Measurements from ENCODE around the gene CYCS.
A peak's percentile ranks its signal among the peaks of the same experiment; 100 is the strongest.
"Not testable (repeated sequence)": the region's sequence is repeated elsewhere in the genome, so short reads cannot be mapped to it uniquely, and the experiment has no call there.

The CYCS gene

DNA sequence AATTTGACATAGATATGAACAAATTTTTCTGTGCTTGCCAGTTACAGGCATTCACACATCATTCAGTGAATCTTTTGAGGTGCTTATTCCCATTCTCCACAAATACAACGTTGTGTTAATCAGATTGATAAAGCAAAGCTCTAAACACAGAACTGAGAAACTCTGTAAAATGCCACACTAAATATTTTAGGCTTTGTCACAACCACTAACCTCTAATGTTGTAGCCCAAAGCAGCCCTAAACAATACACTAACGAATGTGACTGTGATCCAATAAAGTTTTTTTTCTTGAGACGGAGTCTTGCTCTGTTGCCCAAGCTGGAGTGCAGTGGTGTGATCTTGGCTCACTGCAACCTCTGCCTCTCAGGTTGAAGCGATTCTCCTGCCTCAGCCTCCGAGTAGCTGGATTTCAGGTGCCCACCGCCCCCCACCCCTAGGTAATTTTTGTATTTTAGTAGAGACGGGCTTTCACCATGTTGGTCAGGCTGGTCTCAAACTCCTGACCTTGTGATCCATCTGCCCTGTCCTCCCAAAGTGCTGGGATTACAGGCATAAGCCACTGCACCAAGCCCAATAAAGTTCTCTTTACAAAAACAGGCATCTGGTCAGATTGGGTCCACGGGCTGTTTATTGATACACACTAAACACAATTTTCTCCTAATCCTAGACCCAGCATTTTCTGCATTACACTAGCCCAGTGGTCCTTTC, 6.9 kb downstream of the CYCS start:
- DNase-seq (ENCODE audit: low read depth, low spot score): no peak

DNA sequence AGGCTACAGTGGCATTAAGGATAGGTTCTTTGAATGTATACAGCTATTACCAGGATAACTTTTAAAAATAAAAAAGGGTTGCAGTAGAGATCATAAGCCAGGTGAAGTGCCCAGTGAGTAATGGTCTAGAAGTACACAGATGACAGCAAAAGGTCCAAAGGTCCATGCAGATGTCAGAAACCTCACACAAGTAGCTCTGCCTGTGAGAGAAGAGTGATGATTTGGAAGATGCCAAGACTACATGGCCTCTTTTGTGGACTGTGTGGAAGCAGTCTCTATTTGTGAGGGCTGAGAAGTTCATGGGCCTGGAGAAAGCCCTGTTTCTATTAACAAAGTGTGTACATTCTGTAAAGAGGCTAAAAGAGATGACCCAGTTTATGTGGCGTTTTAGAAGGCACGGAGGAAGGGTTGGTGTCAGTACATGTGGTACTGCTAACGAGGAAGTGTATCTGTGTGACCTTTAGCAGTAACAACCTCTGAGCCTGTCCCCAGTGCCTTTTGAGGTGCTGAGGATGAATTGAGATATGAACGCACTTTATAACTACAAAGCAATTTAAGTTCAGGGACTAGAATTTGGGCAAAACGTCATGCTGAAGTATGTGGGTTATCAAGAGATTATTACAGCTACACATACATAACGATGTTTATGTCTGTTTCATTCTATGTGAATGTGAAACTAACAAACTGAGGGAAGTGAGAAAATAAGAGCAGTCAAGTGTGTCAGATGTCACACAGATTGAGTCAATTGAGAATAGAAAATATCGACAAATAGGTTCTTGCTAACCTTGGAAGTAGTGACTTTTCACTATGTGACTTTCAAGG, 7.6 kb downstream of the CYCS start:
- no peak for DNase-seq (ENCODE audit: low read depth, low spot score)

DNA sequence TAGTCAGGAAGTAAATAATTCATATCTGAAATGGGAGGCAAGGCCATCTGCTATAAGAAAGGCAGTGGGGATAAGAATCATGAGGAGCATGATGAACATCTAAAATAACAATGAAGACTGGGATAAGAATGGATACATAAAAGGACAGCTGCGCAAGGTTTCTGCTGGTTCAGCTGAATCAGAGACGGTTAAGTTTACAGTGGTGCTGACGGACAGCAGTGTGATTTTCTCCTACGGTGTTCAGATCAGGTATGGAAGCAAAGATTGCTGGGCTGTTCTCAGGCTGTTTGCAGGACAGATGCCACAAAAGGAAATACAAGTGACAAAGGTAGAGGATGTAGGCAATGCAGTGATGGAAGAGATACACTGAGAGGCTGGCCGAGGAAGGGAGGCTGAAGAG, 8.4 kb downstream of the CYCS start:
- DNase-seq (ENCODE audit: low read depth, low spot score): no peak

DNA sequence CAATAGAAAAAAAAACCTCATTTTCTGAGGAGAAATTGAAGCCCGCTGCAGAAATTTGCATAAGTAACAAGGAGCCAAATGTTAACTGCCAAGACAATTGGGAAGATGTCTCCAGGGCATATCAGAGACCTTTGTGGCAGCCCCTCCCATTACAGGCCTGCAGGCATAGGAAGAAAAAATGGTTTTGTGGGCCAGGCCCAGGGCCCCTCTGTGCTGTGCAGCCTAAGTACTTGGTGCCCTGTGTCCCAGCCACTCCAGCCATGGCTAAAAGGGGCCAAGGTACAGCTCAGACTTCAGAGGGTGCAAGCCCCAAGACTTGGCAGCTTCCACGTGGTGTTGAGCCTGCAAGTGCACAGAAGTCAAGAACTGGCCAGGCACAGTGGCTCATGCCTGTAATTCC, 14.5 kb downstream of the CYCS start:
- DNase-seq (ENCODE audit: low read depth, low spot score): not testable (repeated sequence)

DNA sequence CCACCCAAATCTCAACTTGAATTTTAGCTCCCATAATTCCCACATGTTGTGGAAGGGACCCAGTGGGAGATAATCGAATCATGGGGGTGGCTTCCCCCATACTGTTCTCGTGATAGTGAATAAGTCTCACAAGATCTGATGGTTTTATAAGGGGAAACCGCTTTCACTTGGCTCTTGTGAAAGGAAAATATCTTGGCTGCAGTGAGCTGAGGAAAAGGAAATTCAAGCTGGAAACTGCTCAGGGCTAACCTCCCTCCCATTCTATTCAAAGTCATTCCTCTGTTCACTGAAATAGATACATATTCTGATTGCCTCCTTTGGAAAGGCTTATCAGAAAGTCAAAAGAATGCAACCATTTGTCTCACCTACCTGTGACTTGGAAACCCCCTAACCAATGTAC, 15.8 kb downstream of the CYCS start:
- DNase-seq (ENCODE audit: low read depth, low spot score): no peak

DNA sequence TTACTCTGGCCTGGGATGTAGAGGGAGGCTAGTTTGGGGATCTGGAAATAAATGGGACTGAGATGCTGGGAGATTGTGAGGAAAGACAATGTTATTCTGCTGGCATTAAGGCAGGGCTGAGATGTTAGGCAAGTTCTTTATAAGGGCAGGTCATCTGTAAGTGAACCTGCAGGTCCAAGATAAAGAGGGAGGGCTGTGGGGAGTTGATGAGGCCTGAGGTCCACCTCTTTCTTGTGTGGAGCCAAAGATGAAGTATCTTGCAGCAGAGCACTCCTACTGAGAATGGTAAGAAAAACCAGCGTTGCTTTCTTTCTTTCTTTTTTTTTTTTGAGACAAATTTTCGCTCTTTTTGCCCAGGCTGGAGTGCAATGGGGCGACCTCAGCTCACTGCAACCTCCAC, 19.1 kb downstream of the CYCS start:
- no peak for DNase-seq (ENCODE audit: low read depth, low spot score)

DNA sequence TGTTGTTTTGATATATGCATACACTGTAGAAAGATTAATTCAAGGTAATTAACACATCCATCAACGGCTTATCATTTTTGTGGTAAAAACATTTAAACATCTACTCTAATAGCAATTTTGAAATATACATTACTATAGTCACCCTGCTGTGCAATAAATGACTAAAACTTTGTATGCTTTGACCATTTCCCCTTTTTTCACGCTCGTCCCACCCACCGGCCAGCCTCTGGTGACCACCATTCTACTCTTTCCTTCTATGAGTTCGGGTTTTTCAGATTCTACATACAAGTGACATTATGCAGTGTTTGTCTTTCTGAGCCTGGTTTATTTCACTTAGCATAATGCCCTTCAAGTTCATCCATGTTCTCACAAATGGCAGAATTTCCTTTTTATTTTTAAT, 21.3 kb downstream of the CYCS start:
- DNase-seq (ENCODE audit: low read depth, low spot score): no peak

DNA sequence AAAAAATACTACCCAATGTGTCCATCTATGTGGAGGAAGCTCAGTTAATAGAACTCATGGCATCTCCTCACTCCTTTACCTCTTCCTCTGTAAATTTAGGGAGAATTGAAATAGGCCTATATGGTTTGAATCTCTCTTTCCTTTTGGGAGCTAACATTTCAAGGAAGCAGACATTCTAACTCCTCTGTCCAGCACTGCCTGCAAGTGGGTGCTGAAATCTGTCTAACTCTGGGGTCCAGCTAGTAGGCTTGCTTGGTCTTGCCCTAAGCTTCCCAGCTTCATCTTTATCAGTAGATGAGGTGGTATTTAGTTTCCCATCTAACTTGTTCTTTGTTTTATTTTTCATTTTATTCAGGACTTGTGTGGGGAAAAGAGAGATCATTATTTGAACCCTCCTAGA, 23.2 kb downstream of the CYCS start:
- DNase-seq (ENCODE audit: low read depth, low spot score): no peak

DNA sequence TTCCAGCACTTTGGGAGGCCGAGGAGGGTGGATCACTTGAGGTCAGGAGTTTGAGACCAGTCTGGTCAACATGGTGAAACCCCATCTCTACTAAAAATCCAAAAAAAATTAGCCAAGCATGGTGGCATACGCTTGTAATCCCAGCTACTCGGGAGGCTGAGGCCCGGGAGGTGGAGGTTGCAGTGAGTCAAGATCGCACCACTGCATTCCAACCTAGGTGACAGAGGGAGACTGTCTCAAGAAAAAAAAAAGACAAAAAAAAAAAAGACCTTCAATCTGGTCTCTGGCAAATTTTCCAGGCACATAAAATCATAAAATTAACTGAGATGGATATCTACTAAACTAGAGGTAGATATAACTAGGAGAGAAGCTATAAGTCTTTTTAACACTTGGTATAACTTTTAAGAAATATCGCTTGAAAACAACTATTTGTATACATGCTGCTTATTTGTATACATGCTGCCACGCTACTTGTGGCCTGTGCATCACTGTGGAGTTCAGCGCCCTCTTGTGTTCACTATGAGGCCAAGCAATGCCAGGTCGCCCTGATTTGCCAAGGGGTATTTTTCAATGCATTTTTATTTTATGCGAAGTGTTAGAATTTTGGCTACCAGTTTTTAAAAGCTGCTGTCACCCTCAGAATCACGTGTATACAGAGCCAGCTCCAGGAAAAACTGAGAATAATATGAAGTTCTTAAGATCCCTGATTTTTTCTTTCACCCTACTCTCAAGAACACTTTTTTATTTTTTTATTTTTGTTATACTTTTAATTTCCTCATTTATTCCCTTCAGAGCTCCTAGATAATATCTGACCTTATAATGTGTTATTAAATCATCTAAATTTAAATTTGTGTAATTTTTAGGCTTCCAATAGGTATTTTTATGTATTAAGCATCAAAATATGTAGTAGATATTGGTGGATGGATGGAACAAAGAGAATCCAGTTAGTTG, 26.7 kb downstream of the CYCS start:
- peak; percentile 3 for DNase-seq (ENCODE audit: low read depth, low spot score)

DNA sequence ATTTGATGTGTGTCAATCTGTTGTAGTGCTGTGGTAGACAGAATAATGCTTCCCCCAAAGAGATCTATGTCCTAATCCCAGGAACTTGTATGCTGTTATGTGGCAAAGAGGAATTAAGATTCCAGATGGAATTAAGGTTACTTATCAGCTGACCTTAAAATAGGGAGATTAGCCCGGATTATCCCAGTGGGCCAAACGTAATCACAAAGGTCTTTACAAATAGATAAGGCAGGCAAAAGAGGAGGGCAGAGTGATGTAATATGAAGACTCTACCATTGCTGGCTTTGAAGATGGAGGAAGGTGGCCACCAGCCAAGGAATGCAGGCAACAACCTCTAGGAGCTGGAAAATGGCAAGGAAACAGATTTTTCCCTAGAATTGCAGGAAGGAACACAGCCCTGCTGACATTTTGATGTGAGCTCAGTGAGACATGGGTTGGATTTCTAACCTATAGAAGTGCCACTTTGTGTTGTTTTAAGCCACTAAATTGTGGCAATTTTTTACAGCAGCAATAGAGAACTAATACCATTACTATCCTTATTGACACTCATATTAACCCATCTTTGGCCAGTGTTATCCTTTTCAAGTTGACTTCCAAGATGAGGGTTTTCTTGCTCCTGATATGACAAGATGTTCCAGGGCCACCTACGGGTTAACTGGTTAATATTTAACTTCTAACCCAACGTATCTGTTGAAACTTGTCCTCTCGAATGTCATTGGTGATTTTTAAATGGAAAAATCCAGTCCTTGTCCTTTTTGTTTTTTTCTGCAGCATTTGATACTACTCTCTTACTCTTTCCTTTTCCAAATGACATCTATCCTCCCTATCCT, 29.3 kb downstream of the CYCS start:
- DNase-seq (ENCODE audit: low read depth, low spot score): no peak

DNA sequence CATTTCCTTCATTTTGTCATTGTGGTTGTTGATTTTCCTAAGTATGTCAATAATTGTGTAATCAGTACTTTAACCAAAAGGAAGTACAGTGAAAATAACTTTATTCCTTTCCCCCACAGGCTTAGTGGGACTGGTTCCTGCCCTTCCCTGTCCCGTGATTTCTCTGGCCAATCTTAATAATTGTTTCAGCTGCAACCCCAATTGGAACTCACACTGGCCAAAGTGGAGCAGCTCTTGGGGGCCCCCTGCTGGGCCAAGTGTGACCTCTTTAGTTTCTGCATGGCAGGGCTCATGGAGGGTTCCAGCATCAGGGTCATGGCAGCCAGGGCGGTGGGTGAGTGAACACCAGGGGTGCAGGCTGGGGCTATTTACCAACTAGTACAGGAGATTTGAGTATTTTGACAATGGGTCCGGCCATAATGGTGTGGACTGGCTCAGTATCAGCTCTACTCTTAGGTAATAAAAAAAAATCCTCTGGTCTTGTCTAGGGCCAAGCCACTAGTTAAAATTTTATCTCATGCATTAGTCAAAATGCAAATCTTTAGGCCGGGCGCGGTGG, 31.7 kb downstream of the CYCS start:
- DNase-seq (ENCODE audit: low read depth, low spot score): peak; percentile 49

DNA sequence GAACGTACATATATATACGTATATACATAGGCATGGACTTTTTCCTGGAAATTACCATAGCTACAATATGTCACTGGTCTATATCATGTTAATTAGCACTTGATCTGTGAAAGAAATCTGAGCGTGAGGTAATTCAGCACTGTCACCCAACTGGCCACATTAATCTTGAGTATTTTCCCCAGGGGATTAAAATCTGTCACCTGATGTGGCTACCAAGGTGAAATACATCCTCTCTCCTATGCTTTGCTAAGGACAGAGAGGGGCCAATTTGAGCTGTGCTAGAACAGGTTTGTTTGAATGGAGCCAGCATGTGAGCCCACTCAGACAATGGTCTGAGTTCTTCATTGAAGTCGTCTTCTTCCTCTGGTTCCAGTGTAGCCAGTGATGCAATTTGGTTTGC, 33.3 kb downstream of the CYCS start:
- DNase-seq (ENCODE audit: low read depth, low spot score): no peak

DNA sequence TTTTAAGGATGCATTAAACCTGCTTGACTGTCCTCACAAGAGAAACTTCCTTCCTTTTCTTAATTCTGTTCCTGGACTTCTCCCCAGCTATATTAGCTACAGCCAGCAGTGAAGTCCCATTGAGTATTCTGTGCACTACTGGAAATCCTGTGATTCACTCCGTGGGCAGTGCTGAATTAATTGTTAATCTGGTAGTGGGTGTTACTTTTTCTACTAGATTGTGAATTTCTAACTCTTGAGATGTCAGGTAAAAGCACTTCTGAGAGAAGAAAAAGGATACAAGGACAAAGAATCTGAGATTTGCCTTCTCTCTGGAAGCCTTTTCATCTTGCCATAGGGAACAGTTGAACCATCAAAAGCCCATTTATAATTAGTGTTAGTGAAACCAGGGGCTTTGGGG, 33.9 kb downstream of the CYCS start:
- DNase-seq (ENCODE audit: low read depth, low spot score): no peak

DNA sequence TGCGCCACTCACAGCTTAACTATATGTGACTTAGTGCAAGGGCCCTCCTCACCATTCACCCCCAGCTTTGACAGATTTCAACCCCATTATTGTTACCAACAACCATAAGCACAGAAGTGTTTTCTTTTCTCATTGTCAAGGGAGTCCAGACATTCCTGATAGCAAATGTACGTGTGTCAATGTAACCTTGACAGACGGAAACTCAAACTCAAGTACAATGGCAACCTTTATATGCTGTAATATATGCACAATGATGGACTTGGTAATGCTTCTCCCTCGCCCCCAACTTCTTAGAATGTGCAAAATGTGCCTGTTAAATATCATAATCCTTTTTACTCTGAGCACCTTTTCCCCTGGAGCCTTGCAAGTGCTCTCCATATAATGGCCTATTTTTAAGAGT, 34.7 kb downstream of the CYCS start:
- DNase-seq (ENCODE audit: low read depth, low spot score): no peak

DNA sequence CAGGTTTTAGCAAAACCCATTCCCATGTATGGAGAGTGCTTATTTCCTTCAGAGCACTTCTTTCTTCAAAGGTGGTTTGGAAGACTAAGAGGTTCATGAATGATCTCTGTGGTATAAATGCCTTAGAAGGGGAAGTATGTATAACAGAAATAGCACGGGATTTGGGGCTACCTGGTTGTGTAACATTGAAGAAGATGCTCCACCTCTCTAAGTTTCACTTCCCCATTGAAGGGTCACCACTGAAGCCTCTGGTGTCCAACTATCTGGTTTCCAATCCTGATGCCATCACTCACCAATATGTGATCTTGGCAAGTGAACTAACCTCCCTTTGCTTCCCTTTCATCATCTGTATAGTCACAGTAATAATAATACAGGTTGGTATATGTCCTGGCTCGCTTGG, 37.2 kb downstream of the CYCS start:
- DNase-seq (ENCODE audit: low read depth, low spot score): no peak

DNA sequence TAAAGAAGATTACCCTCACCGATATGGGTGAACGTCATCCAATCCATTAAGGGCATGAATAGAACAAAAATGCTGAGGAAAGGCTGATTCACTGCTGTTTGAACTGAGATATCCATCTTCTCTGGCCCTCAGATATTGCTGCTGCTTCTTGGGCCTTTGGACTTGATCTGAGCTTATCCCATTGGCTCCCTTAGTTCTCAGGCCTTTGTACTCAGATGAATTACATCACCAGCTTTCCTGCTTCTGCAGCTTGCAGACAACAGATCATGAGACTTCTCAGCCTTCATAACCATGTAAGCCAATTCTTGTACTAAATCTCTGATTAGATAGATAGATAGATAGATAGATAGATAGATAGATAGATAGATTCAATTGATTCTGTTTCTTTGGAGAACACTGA, 40.2 kb downstream of the CYCS start:
- no peak for DNase-seq (ENCODE audit: low read depth, low spot score)

DNA sequence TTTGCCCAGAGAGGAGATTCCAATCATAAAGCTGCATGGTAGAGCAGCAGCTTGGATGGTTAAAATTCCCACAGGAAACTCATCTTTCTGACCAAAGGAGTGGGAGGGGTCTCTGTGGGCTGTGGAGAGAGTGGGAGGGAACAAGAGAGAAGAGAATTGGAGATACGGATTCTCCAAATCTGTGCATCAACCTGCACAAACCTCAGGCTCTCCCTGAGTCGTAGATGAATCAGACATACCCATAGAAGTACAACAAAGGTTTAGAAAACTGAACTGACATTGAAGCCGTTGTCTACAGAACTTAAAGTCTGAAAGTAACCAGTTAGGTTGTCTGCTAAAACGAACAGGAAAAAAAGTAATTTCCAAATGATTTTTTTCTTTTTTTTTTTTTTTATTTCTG, 41.9 kb downstream of the CYCS start:
- no peak for DNase-seq (ENCODE audit: low read depth, low spot score)

DNA sequence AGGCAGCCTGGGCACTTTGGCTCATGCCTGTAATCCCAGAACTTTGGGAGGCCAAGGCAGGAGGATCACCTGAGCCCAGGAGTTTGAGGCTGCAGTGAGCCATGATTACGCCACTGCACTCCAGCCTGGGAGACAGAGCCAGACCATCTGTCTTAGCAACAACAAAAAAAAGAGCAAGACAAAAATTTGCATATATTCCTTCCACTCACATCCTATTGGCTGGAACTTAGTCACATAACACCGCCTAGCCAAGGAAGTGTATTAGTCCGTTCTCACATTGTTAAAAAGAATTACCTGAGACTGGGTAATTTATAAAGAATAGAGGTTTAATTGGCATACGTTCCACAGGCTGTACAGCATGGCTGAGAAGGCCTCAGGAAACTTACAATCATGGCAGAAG, 43.0 kb downstream of the CYCS start:
- DNase-seq (ENCODE audit: low read depth, low spot score): not testable (repeated sequence)

DNA sequence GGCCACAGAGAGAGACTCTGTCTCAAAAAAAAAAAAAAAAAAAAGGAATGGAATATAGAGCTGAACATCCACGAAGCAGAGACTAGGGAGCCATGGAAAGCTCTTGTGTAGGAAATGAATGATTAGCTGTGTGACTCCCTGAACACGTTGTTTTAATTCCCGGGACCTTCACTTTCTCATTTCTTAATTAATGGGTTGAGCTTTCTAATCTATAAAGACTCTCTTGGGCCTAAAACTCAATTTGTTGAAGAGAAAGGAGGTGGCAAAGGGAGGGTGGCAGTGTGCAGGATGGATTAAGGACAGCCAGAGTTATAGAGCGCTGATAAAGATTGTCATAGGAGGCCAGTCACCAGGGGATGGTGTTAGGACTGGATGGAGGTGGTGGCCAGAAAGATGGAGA, 48.0 kb downstream of the CYCS start:
- DNase-seq (ENCODE audit: low read depth, low spot score): no peak

DNA sequence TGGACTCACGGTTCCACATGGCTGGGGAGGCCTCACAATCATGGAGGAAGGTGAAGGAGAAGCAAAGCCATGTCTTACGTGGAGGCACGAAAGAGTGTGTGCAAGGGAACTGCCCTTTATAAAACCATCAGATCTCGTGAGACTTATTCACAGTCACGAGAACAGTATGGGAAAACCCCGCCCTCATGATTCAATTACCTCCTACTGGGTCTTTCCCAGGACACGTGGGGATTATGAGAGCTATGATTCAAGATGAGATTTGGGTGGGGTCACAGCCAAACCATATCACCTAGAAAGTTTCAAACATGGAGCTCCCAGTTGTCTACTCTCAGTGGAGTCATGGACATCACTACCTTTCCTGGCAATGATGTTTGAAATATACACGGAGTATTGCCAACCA, 49.6 kb downstream of the CYCS start:
- no peak for DNase-seq (ENCODE audit: low read depth, low spot score)

DNA sequence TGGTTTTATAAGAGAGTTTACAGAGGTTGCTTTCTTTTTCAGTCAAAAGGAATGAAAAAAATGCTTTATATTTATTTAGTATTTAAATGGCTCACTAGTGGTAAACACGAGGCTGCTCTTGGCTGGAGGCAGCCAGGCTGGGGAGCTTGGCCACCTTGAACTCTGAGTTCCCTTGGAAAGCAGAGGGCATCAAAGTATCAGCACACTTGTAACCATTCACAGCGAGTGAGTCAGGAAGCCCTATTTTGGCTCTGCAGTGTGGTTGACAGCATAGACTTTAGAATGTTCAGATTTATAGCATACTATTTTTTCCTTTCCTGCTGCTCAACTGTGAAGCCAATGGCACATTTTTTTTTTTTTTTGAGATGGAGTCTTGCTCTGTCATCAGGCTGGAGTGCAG, 51.6 kb downstream of the CYCS start:
- DNase-seq (ENCODE audit: low read depth, low spot score): no peak
